Subcutaneous abdominal adipose tissue (tissue), 5 donors: ENCODE results near the gene PAFAH1B1.

ENCODE experiments used
- H3K27ac ChIP-seq: one replicate; pipeline ENCODE4 v1.7.0; 2013; ENCODE audit warnings: low read depth, mild to moderate bottlenecking, inconsistent platforms, low read length, moderate library complexity
- H3K27me3 ChIP-seq, 5 donors: one replicate each; pipeline ENCODE4 v1.7.0; 2013; ENCODE audit warnings: low read length in 5 of 5, inconsistent platforms in 1 of 5; ENCODE audit not compliant: control insufficient read depth in 5 of 5, insufficient read depth in 4 of 5
- H3K36me3 ChIP-seq, 5 donors: one replicate each; pipeline ENCODE4 v1.7.0; 2013; ENCODE audit warnings: low read length in 5 of 5; ENCODE audit not compliant: control insufficient read depth in 5 of 5, insufficient read depth in 5 of 5
- H3K4me1 ChIP-seq, 5 donors: one replicate each; pipeline ENCODE4 v1.7.0; 2013; ENCODE audit warnings: low read length in 5 of 5, mild to moderate bottlenecking in 3 of 5, moderate library complexity in 1 of 5; ENCODE audit not compliant: control insufficient read depth in 5 of 5, insufficient read depth in 5 of 5
- H3K4me3 ChIP-seq, 5 donors: one replicate each; pipeline ENCODE4 v1.7.0; 2013; ENCODE audit warnings: low read length in 5 of 5, low read depth in 1 of 5
- H3K9ac ChIP-seq, 5 donors: one replicate each; pipeline ENCODE4 v1.7.0; 2013; ENCODE audit warnings: low read length in 5 of 5, mild to moderate bottlenecking in 4 of 5, moderate library complexity in 3 of 5
- H3K9me3 ChIP-seq, 5 donors: one replicate each; pipeline ENCODE4 v1.7.0; 2013; ENCODE audit warnings: low read length in 5 of 5; ENCODE audit not compliant: control insufficient read depth in 5 of 5
- donor health status: healthy.
- donor health status: healthy.
- donor health status: healthy.
- donor health status: healthy.
- donor health status: healthy.

The PAFAH1B1 gene

GRCh38 chr17:2701161-2701995, 107.9 kb downstream of the PAFAH1B1 start:
- Histone ChIP-seq H3K4me1 (peaks cover 1 to 17% (median 8%) of the 10 kb centered on the region in 5 donors), H3K4me3 (no peak overlapping the region), H3K27ac (no peak overlapping the region), H3K9ac (no peak overlapping the region), H3K36me3 (peaks cover 0 to 78% (median 74%) of the 10 kb centered on the region in 5 donors), H3K9me3 (no peaks in the 10 kb centered on the region), H3K27me3 (no peaks in the 10 kb centered on the region)

- Histone ChIP-seq H3K9ac (no peak overlapping the region), H3K4me1 (peaks cover 1 to 25% (median 13%) of the 10 kb centered on the region in 5 donors), H3K4me3 (no peak overlapping the region), H3K36me3 (peaks cover 0 to 72% (median 68%) of the 10 kb centered on the region in 5 donors), H3K27me3 (no peaks in the 10 kb centered on the region), H3K9me3 (no peaks in the 10 kb centered on the region), H3K27ac (no peak overlapping the region)
Observed at GRCh38 chr17:2701996-2702741, 108.7 kb downstream of the PAFAH1B1 start.

GRCh38 chr17:2703181-2703580, 109.7 kb downstream of the PAFAH1B1 start:
- Histone ChIP-seq H3K4me3 (no peak overlapping the region), H3K9ac (no peak overlapping the region), H3K27ac (no peak overlapping the region), H3K27me3 (no peaks in the 10 kb centered on the region), H3K9me3 (no peaks in the 10 kb centered on the region), H3K4me1 (peaks cover 1 to 35% (median 23%) of the 10 kb centered on the region in 5 donors), H3K36me3 (peaks cover 0 to 63% (median 58%) of the 10 kb centered on the region in 5 donors)

- H3K27me3 ChIP-seq = no peaks in the 10 kb centered on the region
- H3K36me3 ChIP-seq = peaks cover 0 to 58% (median 54%) of the 10 kb centered on the region in 5 donors
- H3K9ac ChIP-seq = no peak overlapping the region
Observed at GRCh38 chr17:2703606-2704005, 110.2 kb downstream of the PAFAH1B1 start.

GRCh38 chr17:2704031-2704889, 110.8 kb downstream of the PAFAH1B1 start:
- Histone ChIP-seq H3K27me3 (no peaks in the 10 kb centered on the region), H3K27ac (no peak overlapping the region), H3K9ac (peak overlapping the region in 1 of 5 donors; percentile 13), H3K36me3 (peaks cover 0 to 53% (median 50%) of the 10 kb centered on the region in 5 donors), H3K4me1 (peaks cover 4 to 46% (median 34%) of the 10 kb centered on the region in 5 donors), H3K4me3 (no peak overlapping the region), H3K9me3 (no peaks in the 10 kb centered on the region)

More at GRCh38 chr17:2703606-2704005, 110.2 kb downstream of the PAFAH1B1 start:
- Histone ChIP-seq H3K9me3 (no peaks in the 10 kb centered on the region), H3K4me3 (no peak overlapping the region), H3K4me1 (peaks cover 1 to 39% (median 28%) of the 10 kb centered on the region in 5 donors), H3K27ac (no peak overlapping the region)

- H3K4me3 ChIP-seq = no peak overlapping the region
- H3K4me1 ChIP-seq = peaks cover 8 to 52% (median 40%) of the 10 kb centered on the region in 5 donors
- no peaks in the 10 kb centered on the region for H3K9me3 ChIP-seq
- H3K27me3 ChIP-seq = no peaks in the 10 kb centered on the region
- no peak overlapping the region for H3K27ac ChIP-seq
- peaks cover 0 to 51% (median 48%) of the 10 kb centered on the region in 5 donors for H3K36me3 ChIP-seq
- no peak overlapping the region for H3K9ac ChIP-seq
Observed at GRCh38 chr17:2704890-2705248, 111.4 kb downstream of the PAFAH1B1 start.

GRCh38 chr17:2705263-2705662, 111.8 kb downstream of the PAFAH1B1 start:
- Histone ChIP-seq H3K36me3 (peaks cover 0 to 47% (median 44%) of the 10 kb centered on the region in 5 donors), H3K4me1 (peaks cover 11 to 56% (median 44%) of the 10 kb centered on the region in 5 donors), H3K27me3 (no peaks in the 10 kb centered on the region), H3K4me3 (no peak overlapping the region), H3K9me3 (no peaks in the 10 kb centered on the region), H3K27ac (no peak overlapping the region), H3K9ac (no peak overlapping the region)

GRCh38 chr17:2705888-2706795, 112.7 kb downstream of the PAFAH1B1 start:
- Histone ChIP-seq H3K4me1 (peaks cover 16 to 63% (median 53%) of the 10 kb centered on the region in 5 donors), H3K9ac (peak overlapping the region in 2 of 5 donors; percentile 12 to 66), H3K4me3 (no peak overlapping the region), H3K36me3 (peaks cover 0 to 38% (median 35%) of the 10 kb centered on the region in 5 donors), H3K27ac (no peak overlapping the region), H3K9me3 (no peaks in the 10 kb centered on the region), H3K27me3 (no peaks in the 10 kb centered on the region)
